ENCODE data around the gene EIF3D. TPM values are rescaled to one million over a fixed set of nuclear protein-coding genes. Genes with fewer than 3 reads are reported as not detected.

Gene EIF3D
- total RNA-seq = 358 and 376 TPM in 2 replicates

GRCh38 chr22:36528795-36529751 is at the start of gene EIF3D:
Gene EIF3D, minus strand, starts transcription at chr22:36529166. Its CDS starts 3,045 bp downstream, at chr22:36526121.

GRCh38 chr22:36506637-36507517 is 22.1 kb downstream of the EIF3D start, which contains the start of gene FOXRED2:
Gene FOXRED2, minus strand, starts transcription at chr22:36507040. Its CDS starts 618 bp downstream, at chr22:36506422.

GRCh38 chr22:36481393-36482168 is 47.4 kb downstream of the EIF3D start, which contains the start of gene TXN2:
Gene TXN2, minus strand, starts transcription at chr22:36481640. Its CDS starts 803 bp downstream, at chr22:36480837.

Other genes starting within 250 kb of the EIF3D start
- gene MYH9, start 141.2 kb downstream of the EIF3D start, total RNA-seq = 601 and 720 TPM in 2 replicates
- gene TXN2, start 47.5 kb downstream of the EIF3D start, total RNA-seq = 63.8 and 87.5 TPM in 2 replicates
- gene FOXRED2, start 22.1 kb downstream of the EIF3D start, total RNA-seq = 4.0 and 6.1 TPM in 2 replicates
- not detected in 2 replicates for gene CACNG2, start 174.6 kb upstream of the EIF3D start, total RNA-seq
- gene IFT27, start 247.0 kb upstream of the EIF3D start, total RNA-seq = 7.7 and 9.0 TPM in 2 replicates